Neural crest cell (in vitro differentiated cells): ENCODE results near the gene SH2D4B. TPM values are rescaled to one million over a fixed set of nuclear protein-coding genes. Genes with fewer than 3 reads are reported as not detected.

ENCODE experiments used
- DNase-seq: peaks from one replicate; pipeline ENCODE4 v3.0.0; 2021; ENCODE audit warnings: low read depth, mixed read lengths, low spot score
- H3K27ac Mint-ChIP-seq: one replicate; pipeline ENCODE4 v1.8.0; 2021; ENCODE audit warnings: mild to moderate bottlenecking, mixed read lengths; ENCODE audit not compliant: unreplicated experiment
- H3K27me3 Mint-ChIP-seq: 2 replicates; pipeline ENCODE4 v1.8.0; 2021; ENCODE audit warnings: low read depth, mild to moderate bottlenecking, mixed read lengths
- H3K36me3 Mint-ChIP-seq: 2 replicates; pipeline ENCODE4 v1.8.0; 2021; ENCODE audit warnings: low read depth, mild to moderate bottlenecking, mixed read lengths
- H3K4me1 Mint-ChIP-seq: 2 replicates; pipeline ENCODE4 v1.8.0; 2021; ENCODE audit warnings: mixed read lengths
- H3K4me3 Mint-ChIP-seq: one replicate; pipeline ENCODE4 v1.8.0; 2021; ENCODE audit warnings: mild to moderate bottlenecking, mixed read lengths
- H3K9me3 Mint-ChIP-seq: 2 replicates; pipeline ENCODE4 v1.8.0; 2021; ENCODE audit warnings: mixed read lengths
- CTCF ChIP-seq: fragments of 200-600 bp; sonication (generic); conservative IDR thresholded peaks from 2 replicates; pipeline ENCODE4 v1.5.0; 2021; ENCODE audit warnings: antibody characterized with exemption, mild to moderate bottlenecking
- total RNA-seq: library from RNA; stranded (reverse); gene quantifications from 2 replicates; pipeline ENCODE4 v1.2.1, GENCODE V29; 2021

SH2D4B gene
- total RNA-seq, 1 donor from 2014 or later = 0.09 TPM

- no peak overlapping the region for H3K4me3 Mint-ChIP-seq
- no peak overlapping the region for H3K27ac Mint-ChIP-seq
- no peaks in the 10 kb centered on the region for H3K27me3 Mint-ChIP-seq
- peaks cover 4% of the 10 kb centered on the region for H3K36me3 Mint-ChIP-seq
- peaks cover 5% of the 10 kb centered on the region for H3K9me3 Mint-ChIP-seq
- DNase-seq = no peak
- TF ChIP-seq CTCF = no peak
- H3K4me1 Mint-ChIP-seq = peaks cover 5% of the 10 kb centered on the region
Observed at GRCh38 chr10:80658068-80658467, 120.4 kb downstream of the SH2D4B start.

- H3K27ac Mint-ChIP-seq = no peak overlapping the region
- peaks cover 10% of the 10 kb centered on the region for H3K4me1 Mint-ChIP-seq
- no peak for DNase-seq
- no peaks in the 10 kb centered on the region for H3K36me3 Mint-ChIP-seq
- no peak overlapping the region for H3K4me3 Mint-ChIP-seq
- peaks cover 3% of the 10 kb centered on the region for H3K27me3 Mint-ChIP-seq
- no peak for TF ChIP-seq CTCF
- no peaks in the 10 kb centered on the region for H3K9me3 Mint-ChIP-seq
Observed at GRCh38 chr10:80659289-80659688, 121.6 kb downstream of the SH2D4B start.

GRCh38 chr10:80660266-80660665 is 122.6 kb downstream of the SH2D4B start:
- Mint-ChIP-seq H3K36me3 (no peaks in the 10 kb centered on the region), H3K4me1 (peaks cover 10% of the 10 kb centered on the region), H3K9me3 (no peaks in the 10 kb centered on the region), H3K27me3 (peaks cover 3% of the 10 kb centered on the region), H3K27ac (no peak overlapping the region), H3K4me3 (no peak overlapping the region)
- DNase-seq = no peak
- no peak for TF ChIP-seq CTCF

GRCh38 chr10:80660736-80661135 is 123.0 kb downstream of the SH2D4B start:
- Mint-ChIP-seq H3K36me3 (no peaks in the 10 kb centered on the region), H3K9me3 (no peaks in the 10 kb centered on the region), H3K4me1 (peaks cover 11% of the 10 kb centered on the region), H3K4me3 (no peak overlapping the region), H3K27me3 (peaks cover 3% of the 10 kb centered on the region), H3K27ac (no peak overlapping the region)
- no peak for DNase-seq
- no peak for TF ChIP-seq CTCF

GRCh38 chr10:80661526-80661925 is 123.8 kb downstream of the SH2D4B start:
- Mint-ChIP-seq H3K9me3 (no peaks in the 10 kb centered on the region), H3K27ac (no peak overlapping the region), H3K4me3 (no peak overlapping the region), H3K36me3 (no peaks in the 10 kb centered on the region), H3K4me1 (peaks cover 14% of the 10 kb centered on the region), H3K27me3 (peaks cover 3% of the 10 kb centered on the region)
- DNase-seq = no peak
- no peak for TF ChIP-seq CTCF
